GM18519 (cell line): ENCODE measurements around the gene PKIG.

Experiments used
- ATAC-seq: cut with Tn5 transposase; IDR thresholded peaks from one replicate; pipeline ENCODE4 v1.9.1; 2021; ENCODE audit warnings: mild to moderate bottlenecking, moderate library complexity; ENCODE audit not compliant: unreplicated experiment, low FRiP score

PKIG gene

GRCh38 chr20:44615876-44616603 lies 33.7 kb downstream of the PKIG start:
- no peak for ATAC-seq

- ATAC-seq, result no peak
Measured at GRCh38 chr20:44616604-44616964, 34.2 kb downstream of the PKIG start.

GRCh38 chr20:44618318-44618731 lies 35.9 kb downstream of the PKIG start:
- ATAC-seq, result no peak

- ATAC-seq, result no peak
Measured at GRCh38 chr20:44619294-44619693, 36.9 kb downstream of the PKIG start.

GRCh38 chr20:44620030-44620429 lies 37.7 kb downstream of the PKIG start:
- ATAC-seq, result no peak

GRCh38 chr20:44621325-44621724 lies 38.9 kb downstream of the PKIG start:
- ATAC-seq, result no peak

GRCh38 chr20:44621939-44622338 lies 39.6 kb downstream of the PKIG start:
- no peak for ATAC-seq

- ATAC-seq, result no peak
Measured at GRCh38 chr20:44622501-44623270, 40.3 kb downstream of the PKIG start.

- no peak for ATAC-seq
Measured at GRCh38 chr20:44624152-44624551, 41.8 kb downstream of the PKIG start.

- no peak for ATAC-seq
Measured at GRCh38 chr20:44624743-44625271, 42.4 kb downstream of the PKIG start.

- ATAC-seq, result no peak
Measured at GRCh38 chr20:44625361-44625760, 43.0 kb downstream of the PKIG start.

- ATAC-seq, result no peak
Measured at GRCh38 chr20:44626278-44626677, 43.9 kb downstream of the PKIG start.

- ATAC-seq, result no peak
Measured at GRCh38 chr20:44627364-44628010, 45.1 kb downstream of the PKIG start.

GRCh38 chr20:44629017-44629385 lies 46.6 kb downstream of the PKIG start:
- ATAC-seq, result no peak

- ATAC-seq, result no peak
Measured at GRCh38 chr20:44629542-44629941, 47.2 kb downstream of the PKIG start.

- no peak for ATAC-seq
Measured at GRCh38 chr20:44630297-44630696, 47.9 kb downstream of the PKIG start.

- ATAC-seq, result no peak
Measured at GRCh38 chr20:44632103-44632752, 49.8 kb downstream of the PKIG start.

GRCh38 chr20:44633187-44633810 lies 50.9 kb downstream of the PKIG start:
- ATAC-seq, result no peak

- ATAC-seq, result no peak
Measured at GRCh38 chr20:44633872-44634600, 51.7 kb downstream of the PKIG start.

GRCh38 chr20:44635877-44636276 lies 53.5 kb downstream of the PKIG start:
- ATAC-seq, result no peak
